GM12872 (cell line): ENCODE measurements around the gene PIMREG.

Source experiments
- TF ChIP-seq, protein P1 (sequence below): IDR thresholded peaks from 3 replicates; pipeline ENCODE4 v1.5.1; 2011; ENCODE audit warnings: low read depth, mild to moderate bottlenecking, low read length, moderate library complexity; ENCODE audit not compliant: insufficient read depth

Gene PIMREG

DNA sequence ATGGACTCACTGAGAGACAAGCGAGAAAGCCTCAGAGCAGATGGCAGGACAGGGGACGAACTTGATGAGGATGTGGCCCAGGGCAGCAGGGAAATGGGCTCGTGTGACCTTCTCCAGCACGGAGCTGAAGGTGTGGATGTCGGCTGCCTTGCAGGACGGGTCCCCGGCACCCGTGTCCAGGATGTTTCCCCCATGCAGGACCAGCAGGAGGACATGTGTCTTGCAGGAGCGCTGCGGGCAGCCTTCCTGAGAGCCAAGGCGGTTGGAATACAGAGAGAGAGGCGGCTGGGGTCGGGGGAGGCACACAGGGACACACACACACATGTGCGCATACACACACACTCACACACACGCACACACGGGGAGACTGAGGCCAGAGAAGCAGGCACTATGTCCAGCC is 39.3 kb downstream of the PIMREG start:
- TF ChIP-seq, protein P1, sequence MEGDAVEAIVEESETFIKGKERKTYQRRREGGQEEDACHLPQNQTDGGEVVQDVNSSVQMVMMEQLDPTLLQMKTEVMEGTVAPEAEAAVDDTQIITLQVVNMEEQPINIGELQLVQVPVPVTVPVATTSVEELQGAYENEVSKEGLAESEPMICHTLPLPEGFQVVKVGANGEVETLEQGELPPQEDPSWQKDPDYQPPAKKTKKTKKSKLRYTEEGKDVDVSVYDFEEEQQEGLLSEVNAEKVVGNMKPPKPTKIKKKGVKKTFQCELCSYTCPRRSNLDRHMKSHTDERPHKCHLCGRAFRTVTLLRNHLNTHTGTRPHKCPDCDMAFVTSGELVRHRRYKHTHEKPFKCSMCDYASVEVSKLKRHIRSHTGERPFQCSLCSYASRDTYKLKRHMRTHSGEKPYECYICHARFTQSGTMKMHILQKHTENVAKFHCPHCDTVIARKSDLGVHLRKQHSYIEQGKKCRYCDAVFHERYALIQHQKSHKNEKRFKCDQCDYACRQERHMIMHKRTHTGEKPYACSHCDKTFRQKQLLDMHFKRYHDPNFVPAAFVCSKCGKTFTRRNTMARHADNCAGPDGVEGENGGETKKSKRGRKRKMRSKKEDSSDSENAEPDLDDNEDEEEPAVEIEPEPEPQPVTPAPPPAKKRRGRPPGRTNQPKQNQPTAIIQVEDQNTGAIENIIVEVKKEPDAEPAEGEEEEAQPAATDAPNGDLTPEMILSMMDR, result no peak

GRCh38 chr17:6485646-6486412 is 41.6 kb downstream of the PIMREG start:
- TF ChIP-seq, protein P1, result no peak

DNA sequence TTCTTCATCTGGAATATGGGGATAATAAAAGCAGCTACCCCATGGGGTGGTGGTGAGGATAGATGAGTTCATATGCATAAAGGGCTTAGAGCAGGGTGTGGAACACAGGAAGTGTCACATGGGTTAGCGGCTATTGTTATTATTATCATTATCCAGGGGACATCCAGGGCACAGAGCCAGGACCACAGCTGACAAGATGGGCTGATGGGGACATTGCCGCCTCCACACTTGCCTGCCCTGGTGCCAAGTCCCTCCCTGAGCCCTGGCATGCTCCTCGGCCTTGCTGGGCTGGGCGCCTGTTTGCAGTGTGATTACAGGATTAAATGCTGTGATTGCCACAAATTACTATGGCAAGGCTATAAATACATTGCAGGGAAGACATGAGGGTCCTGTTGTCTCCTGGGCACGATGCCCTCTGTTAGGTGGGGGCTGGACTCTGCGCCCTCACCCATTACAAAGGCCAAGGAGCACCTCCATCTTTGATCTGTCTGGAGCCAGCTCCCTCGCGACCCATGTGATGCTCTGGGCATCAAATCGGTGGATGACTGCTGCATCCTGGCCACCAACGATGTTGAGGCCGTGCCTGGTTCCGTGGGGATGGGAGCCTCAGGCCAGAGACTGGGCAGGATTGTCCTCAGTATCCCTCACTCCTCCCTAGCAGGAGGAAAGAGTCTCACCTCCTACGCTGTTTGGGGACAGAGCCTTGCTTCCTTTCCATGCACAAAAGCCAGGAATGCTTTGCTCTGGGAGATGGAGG is 43.2 kb downstream of the PIMREG start:
- TF ChIP-seq, protein P1, result no peak

- TF ChIP-seq, protein P1, result no peak
Observed at GRCh38 chr17:6488008-6488539, 43.8 kb downstream of the PIMREG start.

DNA sequence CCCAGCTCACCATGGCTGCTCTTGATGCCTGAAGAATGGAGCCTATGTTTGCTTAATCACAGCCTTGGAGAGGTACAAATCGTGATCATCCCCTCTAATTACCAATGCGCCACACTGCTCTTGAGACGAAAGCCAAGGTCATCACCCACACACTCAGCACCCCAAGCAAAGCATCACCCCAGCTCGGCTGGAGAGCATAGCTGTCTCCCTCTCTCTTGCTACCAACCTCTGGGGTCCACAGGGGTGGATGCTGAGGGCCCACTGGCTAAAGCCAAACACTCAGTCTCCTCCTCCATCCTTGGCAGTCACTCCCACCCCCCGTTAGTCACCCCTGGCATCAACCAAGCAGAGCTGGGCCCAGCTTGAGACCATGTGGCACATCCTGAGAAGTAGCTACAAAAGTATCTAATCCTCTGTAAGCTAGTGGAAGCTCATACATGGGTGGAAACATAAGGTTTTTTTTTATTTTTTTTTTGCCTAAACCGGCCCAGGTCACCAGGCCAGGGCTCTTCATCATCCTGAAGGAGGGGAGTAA is 44.8 kb downstream of the PIMREG start:
- TF ChIP-seq, protein P1, result no peak

DNA sequence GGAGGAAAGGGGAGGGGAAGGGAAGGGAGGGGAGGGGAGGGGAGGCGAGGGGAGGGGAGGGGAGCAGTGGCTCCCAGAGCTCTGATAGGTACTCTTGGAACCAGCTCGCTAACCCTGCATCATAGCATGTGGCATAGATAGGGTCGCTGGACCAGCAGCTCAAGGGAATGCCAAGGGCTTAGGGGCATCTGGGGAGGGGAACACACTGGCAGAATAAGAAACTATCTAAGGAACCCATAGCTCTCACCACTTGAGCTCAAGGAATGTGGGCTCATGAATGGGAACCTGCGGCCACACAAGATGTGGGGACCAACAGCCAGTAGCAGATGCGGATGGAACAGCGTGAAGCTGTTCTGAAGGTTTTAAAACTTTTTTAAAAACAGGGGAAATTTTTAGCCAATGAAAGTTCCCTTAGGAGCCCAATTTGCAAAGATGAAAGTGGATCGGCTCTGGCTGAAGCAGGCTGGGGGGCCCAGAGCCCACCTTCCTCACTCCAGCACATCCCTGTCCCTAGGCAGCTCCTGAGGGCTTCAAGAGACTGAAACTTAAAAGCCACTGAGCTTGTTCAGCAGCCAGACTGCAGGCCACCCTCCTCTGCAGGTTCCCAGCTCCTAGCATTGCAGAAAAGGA is 46.9 kb downstream of the PIMREG start:
- TF ChIP-seq, protein P1, result no peak
